ENCODE results near the gene ZNF398.
"Not testable (repeated sequence)": the region's sequence is repeated elsewhere in the genome, so short reads cannot be mapped to it uniquely, and the experiment has no call there.

ZNF398 gene

GRCh38 chr7:149147072-149147751 lies at the start of gene ZNF398:
Gene ZNF398, plus strand, starts transcription at chr7:149147453. Its CDS starts 290 bp downstream, at chr7:149147743.
- peak; percentile 90 for DNase-seq

- no peak for DNase-seq
These were observed 48.2 kb upstream of the ZNF398 start for GRCh38 chr7:149099058-149099457.

- no peak for DNase-seq
These were observed 46.4 kb upstream of the ZNF398 start for GRCh38 chr7:149100821-149101220.

- DNase-seq: no peak
These were observed 44.6 kb upstream of the ZNF398 start for GRCh38 chr7:149102666-149103065.

GRCh38 chr7:149103424-149103823 lies 43.8 kb upstream of the ZNF398 start:
- no peak for DNase-seq

GRCh38 chr7:149104214-149104613 lies 43.0 kb upstream of the ZNF398 start:
- no peak for DNase-seq

- no peak for DNase-seq
These were observed 42.5 kb upstream of the ZNF398 start for GRCh38 chr7:149104749-149105148.

- DNase-seq: no peak
These were observed 37.3 kb upstream of the ZNF398 start for GRCh38 chr7:149109969-149110368.

GRCh38 chr7:149125189-149125862 lies 21.9 kb upstream of the ZNF398 start:
- DNase-seq: no peak

GRCh38 chr7:149125863-149126661 lies 21.2 kb upstream of the ZNF398 start, which contains the start of gene ZNF425:
Gene ZNF425, minus strand, starts transcription at chr7:149126324. Its CDS starts 111 bp downstream, at chr7:149126213.
- peak; percentile 95 for DNase-seq

GRCh38 chr7:149126662-149127266 lies 20.5 kb upstream of the ZNF398 start:
- peak; percentile 66 for DNase-seq

GRCh38 chr7:149130572-149131198 lies 16.6 kb upstream of the ZNF398 start:
- DNase-seq: no peak

- DNase-seq: no peak
These were observed 14.1 kb upstream of the ZNF398 start for GRCh38 chr7:149133028-149133710.

- DNase-seq: no peak
These were observed 11.1 kb upstream of the ZNF398 start for GRCh38 chr7:149136118-149136517.

- DNase-seq: no peak
These were observed 6.4 kb upstream of the ZNF398 start for GRCh38 chr7:149140831-149141230.

- no peak for DNase-seq
These were observed 5.4 kb upstream of the ZNF398 start for GRCh38 chr7:149141893-149142292.

GRCh38 chr7:149144436-149144922 lies 2.8 kb upstream of the ZNF398 start:
- DNase-seq: not testable (repeated sequence)

- DNase-seq: no peak
These were observed 2.0 kb upstream of the ZNF398 start for GRCh38 chr7:149145031-149145845.

GRCh38 chr7:149147752-149148653 lies 750 bp downstream of the ZNF398 start:
- DNase-seq: peak; percentile 74

- DNase-seq: no peak
These were observed 3.7 kb downstream of the ZNF398 start for GRCh38 chr7:149150981-149151380.

Data from CD4-positive, alpha-beta T cell treated with Interleukin-17A for 4 hours (primary cell).